K562 treated with DMSO at 1 percent for 4 hours (cell line): ENCODE results near the gene WDR3. TPM values are rescaled to one million over a fixed set of nuclear protein-coding genes. Genes with fewer than 3 reads are reported as not detected.

Experiments
- total RNA-seq: library from RNA; unstranded; fragments of 300-600 nt; gene quantifications from 2 replicates; pipeline ENCODE4 v1.2.3, GENCODE V29; 2022; ENCODE audit not compliant: insufficient read depth

WDR3 gene
- 6.0 and 10.7 TPM in 2 replicates for total RNA-seq

GRCh38 chr1:117929343-117930172 lies at the start of gene WDR3, which contains the start of gene GDAP2:
Gene WDR3, plus strand, starts transcription at chr1:117929739. Its CDS starts 3,581 bp downstream, at chr1:117933320.
Gene GDAP2, minus strand, starts transcription at chr1:117929621. Its CDS starts 9,264 bp downstream, at chr1:117920357.

Other genes with a start within 250 kb of the WDR3 start
- 4.1 and 5.0 TPM in 2 replicates for gene GDAP2, start 118 bp upstream of the WDR3 start, total RNA-seq